HG03469 (cell line): ENCODE data around the gene FARS2.

Source experiments
- ATAC-seq: cut with Tn5 transposase; IDR thresholded peaks from one replicate; pipeline ENCODE4 v1.9.1; 2021; ENCODE audit warnings: mild to moderate bottlenecking, moderate library complexity, moderate number of reproducible peaks; ENCODE audit not compliant: unreplicated experiment

FARS2 gene

GRCh38 chr6:5412663-5413062 is 151.3 kb downstream of the FARS2 start:
- no peak for ATAC-seq

DNA sequence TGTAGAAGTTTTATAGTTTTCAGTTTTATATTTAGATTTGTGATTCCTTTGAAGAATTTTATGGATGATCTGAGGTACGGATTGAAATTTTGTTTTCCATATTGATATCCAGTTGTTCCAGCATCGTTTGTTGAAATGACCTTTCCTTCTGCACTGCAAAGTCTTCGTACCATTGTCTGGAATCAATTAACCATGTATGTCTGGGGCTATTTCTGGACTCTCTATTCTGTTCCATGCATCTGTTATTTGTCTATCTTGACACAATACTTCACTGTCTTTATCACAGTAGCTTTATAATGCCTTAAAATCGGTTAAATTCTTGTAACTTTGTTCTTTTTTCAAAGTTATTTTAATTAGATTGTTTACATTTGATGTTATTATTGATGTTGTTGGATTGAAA is 154.9 kb downstream of the FARS2 start:
- no peak for ATAC-seq

DNA sequence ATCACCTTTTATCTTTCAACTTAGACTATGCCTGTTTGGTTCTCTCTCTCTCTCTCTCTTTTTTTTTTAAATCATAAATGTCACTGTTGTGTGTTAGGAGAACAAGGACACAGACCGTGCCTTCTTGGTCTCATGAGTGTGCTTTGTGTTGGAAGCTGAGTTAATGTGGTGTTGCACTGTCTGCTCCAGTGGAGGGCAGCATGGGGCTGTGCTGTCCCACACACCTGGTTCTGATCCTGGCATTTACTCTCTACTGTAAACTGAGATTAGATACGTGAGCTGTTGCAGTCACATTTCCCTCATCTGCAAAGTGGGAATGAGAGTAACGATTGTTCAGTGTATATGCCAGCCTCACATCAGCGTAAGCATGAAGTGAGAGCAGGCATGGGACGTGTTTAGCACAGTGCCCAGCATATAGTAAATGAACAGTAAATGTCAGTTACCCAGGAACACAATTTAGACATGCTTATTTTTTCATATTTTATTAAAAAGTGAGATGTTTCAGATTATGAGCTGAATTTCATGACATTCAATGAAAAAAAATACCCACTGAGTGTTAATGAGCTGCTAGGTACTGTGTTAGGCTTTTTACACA is 161.1 kb downstream of the FARS2 start:
- ATAC-seq, result no peak

- ATAC-seq, result no peak
These were observed 161.9 kb downstream of the FARS2 start for GRCh38 chr6:5423251-5423650.

DNA sequence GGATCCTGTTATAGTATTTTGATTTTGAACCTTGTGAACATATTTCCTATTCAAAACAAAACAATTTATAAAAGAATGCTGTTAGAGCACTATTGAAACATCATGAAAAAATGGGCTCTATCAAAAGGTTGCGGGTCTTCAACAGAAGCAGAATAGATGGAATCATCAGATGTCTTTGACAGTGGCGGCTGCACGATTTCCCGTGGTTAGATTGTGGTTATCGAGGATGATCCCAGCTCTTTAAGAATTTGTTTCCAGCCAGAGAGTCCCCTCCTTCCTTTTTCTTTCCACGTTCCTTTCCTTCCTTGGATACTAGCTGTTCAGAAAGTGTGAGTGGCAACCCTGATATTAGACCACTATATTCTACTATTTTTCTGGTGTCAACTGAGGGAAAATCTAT is 163.4 kb downstream of the FARS2 start:
- no peak for ATAC-seq

GRCh38 chr6:5425267-5425666 is 164.0 kb downstream of the FARS2 start:
- ATAC-seq, result no peak

DNA sequence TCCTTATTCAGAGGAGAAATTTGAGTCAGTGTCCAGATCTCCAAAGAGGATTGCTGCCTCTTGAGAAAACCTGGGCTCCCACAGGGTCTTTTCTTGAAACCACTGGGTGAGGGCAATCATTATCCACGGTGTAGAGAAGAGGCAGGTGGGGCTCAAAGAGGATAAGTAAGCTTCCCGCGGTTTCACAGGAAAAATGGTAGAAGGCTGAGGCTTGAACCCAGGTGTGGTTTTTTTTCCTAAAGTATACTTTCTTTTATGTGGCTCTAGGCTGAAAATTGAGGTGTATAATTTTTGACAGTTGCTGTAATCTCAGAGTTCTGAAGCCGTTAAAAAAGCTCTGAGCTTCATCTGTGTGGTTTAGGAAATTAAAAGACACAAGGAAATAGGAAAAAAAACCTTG is 164.5 kb downstream of the FARS2 start:
- ATAC-seq, result no peak

GRCh38 chr6:5427586-5427985 is 166.3 kb downstream of the FARS2 start:
- ATAC-seq, result no peak

DNA sequence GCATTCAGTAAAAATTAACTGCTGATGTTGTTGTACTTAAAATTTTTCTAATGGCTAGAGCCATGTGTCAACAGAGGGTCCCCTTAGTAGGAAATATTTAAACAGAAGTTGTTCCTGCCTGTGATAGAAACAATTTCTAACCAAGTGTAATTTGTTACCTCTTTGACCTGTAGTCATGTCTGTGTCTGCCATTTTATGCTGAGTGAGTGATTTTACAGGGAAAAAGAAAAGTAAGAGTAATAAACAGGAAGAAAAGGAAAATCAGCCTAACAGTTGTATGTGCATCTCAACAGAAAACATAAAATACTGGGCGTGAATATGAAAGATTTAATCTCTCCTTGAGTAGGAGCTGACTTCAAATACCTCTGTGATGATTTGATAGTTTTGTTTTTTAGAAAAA is 172.0 kb downstream of the FARS2 start:
- no peak for ATAC-seq

DNA sequence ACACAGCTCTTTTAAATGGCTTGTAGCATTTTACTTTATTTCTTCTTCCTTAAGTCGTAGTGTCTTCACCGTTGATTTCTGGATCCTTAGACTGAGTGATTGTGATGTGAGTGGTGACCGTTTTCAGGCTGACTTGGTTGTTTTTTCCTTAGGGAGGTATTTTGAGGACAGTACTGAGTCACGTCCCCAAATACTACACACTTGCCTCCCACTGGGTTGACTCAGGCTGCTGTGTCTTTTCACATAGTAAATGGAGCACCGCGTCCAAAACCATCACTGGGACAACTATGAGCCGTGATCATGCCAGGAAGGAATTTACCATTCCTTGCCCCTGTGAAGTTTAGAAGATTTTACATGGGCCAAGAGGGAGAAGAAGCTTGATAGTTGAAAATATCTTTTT is 174.1 kb downstream of the FARS2 start:
- no peak for ATAC-seq

- ATAC-seq, result no peak
These were observed 177.7 kb downstream of the FARS2 start for GRCh38 chr6:5438922-5439584.

GRCh38 chr6:5439749-5440148 is 178.4 kb downstream of the FARS2 start:
- ATAC-seq, result no peak

DNA sequence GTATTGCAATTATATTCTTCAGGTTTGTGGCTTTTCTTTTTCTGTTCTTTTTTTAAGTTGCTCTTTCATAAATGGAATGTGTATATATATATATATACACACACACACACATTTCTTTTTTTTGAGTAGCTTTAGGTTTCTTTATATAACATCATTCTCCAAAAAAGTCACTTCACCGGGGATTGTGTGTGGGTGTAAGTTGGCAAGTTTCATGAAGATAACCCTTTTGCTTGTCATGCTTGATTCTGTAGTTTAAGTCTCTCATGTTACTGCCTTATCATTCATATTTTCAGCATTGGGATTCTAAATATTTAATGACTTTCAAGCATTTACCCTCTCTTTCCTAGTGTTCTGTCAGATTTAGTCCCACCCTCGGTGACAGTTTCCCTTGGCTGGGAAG is 181.0 kb downstream of the FARS2 start:
- ATAC-seq, result no peak

DNA sequence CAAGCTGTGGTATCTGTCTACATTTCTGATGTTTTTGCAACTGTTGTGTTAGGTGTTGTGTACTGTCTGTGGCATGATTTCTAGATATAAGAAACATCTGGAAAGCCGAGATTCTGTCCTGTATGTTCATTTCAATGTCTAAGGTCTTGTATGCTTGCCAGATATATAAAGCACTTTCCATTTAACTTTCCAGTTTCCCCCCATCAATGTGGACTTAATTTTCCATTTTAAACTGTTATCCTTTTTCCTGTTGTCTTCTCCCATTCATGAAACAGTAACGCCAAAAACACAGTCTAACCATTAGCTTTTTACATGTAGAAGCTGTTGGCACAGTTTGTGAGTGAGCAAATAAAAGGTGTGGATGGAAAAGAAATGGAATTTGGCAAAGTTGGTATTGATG is 181.6 kb downstream of the FARS2 start:
- no peak for ATAC-seq

- no peak for ATAC-seq
These were observed 182.2 kb downstream of the FARS2 start for GRCh38 chr6:5443491-5443890.

DNA sequence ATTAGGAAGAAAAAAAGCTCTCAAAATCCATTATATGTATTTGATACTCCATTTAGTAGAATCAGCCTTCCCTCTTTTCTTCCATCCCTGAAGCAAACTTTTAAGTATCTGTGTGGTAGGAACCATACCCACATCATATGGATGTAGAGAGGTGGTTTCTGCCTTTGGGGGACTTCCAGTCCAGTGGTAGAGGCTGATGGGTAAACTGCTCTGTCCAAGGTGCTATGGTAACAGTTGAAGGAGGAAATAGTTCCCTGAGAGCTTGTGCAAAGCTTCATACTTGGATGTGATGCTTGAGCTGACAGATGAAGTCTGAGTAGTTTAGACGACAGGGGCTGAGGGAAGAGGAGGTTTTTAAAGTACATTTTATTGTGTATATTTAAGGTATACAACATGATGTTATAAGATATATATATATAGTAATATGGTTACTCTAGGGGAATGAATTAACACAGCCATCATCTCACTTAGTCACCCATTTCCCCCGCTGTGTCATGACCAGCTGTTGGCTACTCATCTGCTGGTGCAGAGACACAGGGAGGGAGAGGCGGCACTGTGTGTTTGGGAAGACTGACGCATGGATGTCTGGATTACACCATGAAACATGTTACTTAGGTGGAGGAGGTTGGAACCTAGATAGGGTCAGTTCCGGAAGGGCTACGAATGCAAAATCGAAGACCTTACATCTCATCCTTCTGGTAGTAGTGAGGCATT is 185.2 kb downstream of the FARS2 start:
- ATAC-seq, result no peak

DNA sequence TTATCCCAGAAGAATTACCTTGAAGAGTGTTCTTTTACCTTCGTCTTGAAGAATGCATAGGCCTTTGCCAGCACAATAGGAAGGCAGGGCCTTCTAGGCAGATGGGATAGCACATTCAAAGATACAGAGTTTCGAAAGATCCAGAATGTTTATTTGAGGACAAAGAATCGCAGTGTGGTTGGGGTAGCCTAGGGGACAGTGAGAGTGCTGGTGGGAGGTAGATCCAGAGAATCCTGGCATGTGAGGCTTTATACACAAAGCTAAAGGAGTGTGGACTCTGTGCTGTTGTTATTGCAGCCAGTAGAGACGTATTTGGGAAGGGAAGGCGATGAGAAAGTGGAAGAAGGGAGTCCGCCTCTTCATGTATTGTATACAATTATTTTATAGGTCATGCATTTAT is 186.6 kb downstream of the FARS2 start:
- no peak for ATAC-seq

DNA sequence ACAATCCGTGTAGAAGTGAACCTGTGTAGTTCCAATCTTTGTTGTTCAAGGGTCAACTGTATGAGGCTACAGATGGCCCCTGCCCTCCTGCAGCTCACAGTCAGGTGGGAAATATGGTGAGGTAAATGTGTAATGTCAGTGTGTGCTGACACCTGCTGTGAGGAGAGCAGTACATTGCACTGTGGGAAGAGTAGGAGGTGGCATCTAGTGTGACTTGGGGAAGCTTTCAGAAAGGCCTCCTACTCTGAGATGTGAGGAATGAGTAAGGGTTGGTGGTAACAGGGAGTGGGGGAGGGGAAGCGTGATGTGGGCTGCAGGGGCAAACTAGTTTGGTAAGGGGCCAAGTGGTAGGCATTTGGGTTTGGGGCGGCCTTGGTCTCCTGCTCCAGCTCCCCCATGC is 188.8 kb downstream of the FARS2 start:
- ATAC-seq, result no peak

DNA sequence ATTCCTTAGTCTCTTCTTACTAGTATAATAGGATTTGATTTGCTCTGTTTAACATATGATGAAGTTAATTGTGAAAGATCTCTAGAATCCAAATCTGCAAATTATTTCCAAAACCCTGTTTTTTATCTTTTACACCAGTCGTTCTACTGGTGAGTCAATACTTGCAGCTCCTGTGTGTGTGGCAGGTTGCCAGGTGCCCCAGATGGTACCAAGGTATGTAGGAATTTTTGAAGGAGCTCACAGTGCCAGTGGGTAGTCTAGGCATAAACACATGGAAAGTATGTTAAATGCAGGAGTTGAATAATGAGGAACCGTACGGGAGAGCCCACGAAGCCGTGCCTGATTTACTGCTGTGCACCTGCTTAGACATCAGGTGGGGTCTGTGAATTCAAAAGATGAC is 192.2 kb downstream of the FARS2 start:
- no peak for ATAC-seq

- no peak for ATAC-seq
These were observed 193.8 kb downstream of the FARS2 start for GRCh38 chr6:5455142-5455541.

GRCh38 chr6:5457041-5457440 is 195.7 kb downstream of the FARS2 start:
- no peak for ATAC-seq

DNA sequence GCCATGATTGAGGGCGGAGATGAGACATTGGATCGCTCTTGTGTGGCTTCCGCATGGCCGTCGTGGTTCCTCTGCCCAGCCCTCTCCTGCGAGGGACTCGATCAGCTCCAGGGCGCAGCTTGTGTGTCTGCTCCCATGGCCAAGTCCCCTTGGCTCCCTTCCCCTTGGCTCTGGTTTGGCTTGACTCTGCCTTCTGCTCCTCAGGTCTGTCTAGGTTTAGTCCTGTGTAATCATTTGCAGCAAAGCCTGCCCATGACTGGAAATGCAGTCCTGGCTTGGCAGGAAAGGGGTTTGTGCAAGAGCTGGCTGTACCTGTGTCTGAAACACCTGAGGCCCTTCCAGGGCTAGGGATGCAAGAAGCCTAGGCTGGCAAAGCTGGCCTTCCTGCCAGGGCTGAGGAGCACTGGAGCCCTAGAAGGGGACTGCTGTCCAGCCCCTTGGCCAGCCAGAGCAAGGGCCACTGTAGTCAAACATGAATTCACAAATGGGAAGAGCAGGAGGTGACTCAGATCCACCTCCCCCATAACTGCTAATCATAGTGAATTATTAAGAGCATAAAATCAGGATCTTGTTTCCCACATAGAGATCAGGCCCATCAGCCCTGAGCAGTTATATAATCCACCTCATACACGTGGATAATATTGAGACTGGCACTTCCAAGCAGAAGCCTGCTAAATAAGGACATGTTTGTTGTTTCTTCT is 196.8 kb downstream of the FARS2 start:
- ATAC-seq, result no peak
